DND-41 (cell line): ENCODE measurements around the gene TLCD2.

ENCODE experiments used
- CTCF ChIP-seq: IDR thresholded peaks from 2 replicates; pipeline ENCODE4 v1.5.1; 2012; ENCODE audit warnings: borderline replicate concordance, low read length, moderate library complexity, mild to moderate bottlenecking; ENCODE audit not compliant: poor library complexity, severe bottlenecking; ENCODE audit errors: extremely low read depth
- EZH2 ChIP-seq: IDR thresholded peaks from 3 replicates; pipeline ENCODE4 v1.6.1; 2012; ENCODE audit warnings: borderline replicate concordance, low read depth, mild to moderate bottlenecking, moderate library complexity, low read length, inconsistent platforms; ENCODE audit not compliant: severe bottlenecking

GRCh38 chr17:1693339-1693738, 16.8 kb downstream of the TLCD2 start:
- TF ChIP-seq CTCF: no peak
- TF ChIP-seq EZH2: no peak
